IPS-11a (cell line): ENCODE data around the gene PCDHAC1.
"Not testable (repeated sequence)": the region's sequence is repeated elsewhere in the genome, so short reads cannot be mapped to it uniquely, and the experiment has no call there.

Experiments used
- H3K4me3 ChIP-seq: one replicate; pipeline ENCODE4 v1.5.1; 2013; ENCODE audit warnings: low read depth, low read length, control low read depth

PCDHAC1 gene

GRCh38 chr5:140925806-140926442 lies at the start of gene PCDHAC1:
Gene PCDHAC1, plus strand, starts transcription at chr5:140926299. Its CDS starts 594 bp downstream, at chr5:140926893.
- H3K4me3 ChIP-seq: peak within 1 kb of the TSS; percentile 44

GRCh38 chr5:140876541-140877261 lies 49.4 kb upstream of the PCDHAC1 start:
- H3K4me3 ChIP-seq: not testable (repeated sequence)

- no peak overlapping the region for H3K4me3 ChIP-seq
These were observed 48.9 kb upstream of the PCDHAC1 start for GRCh38 chr5:140877262-140877581.

- no peak within 1 kb of the TSS for H3K4me3 ChIP-seq
These were observed 44.1 kb upstream of the PCDHAC1 start, which contains the start of gene PCDHA13 for GRCh38 chr5:140881889-140882590. Gene PCDHA13, plus strand, starts transcription at chr5:140882124. Its CDS starts 145 bp downstream, at chr5:140882269.

- H3K4me3 ChIP-seq: no peak overlapping the region
These were observed 43.6 kb upstream of the PCDHAC1 start for GRCh38 chr5:140882591-140882899.

GRCh38 chr5:140883373-140883772 lies 42.7 kb upstream of the PCDHAC1 start:
- H3K4me3 ChIP-seq: no peak overlapping the region

GRCh38 chr5:140883927-140884697 lies 42.0 kb upstream of the PCDHAC1 start:
- H3K4me3 ChIP-seq: no peak overlapping the region

- no peak overlapping the region for H3K4me3 ChIP-seq
These were observed 9.8 kb upstream of the PCDHAC1 start for GRCh38 chr5:140916325-140916724.

- H3K4me3 ChIP-seq: no peak overlapping the region
These were observed 2.5 kb upstream of the PCDHAC1 start for GRCh38 chr5:140923601-140924000.

GRCh38 chr5:140926443-140927227 lies 536 bp downstream of the PCDHAC1 start:
- peak overlapping the region; percentile 44 for H3K4me3 ChIP-seq

- H3K4me3 ChIP-seq: peak overlapping the region; percentile 44
These were observed 1.1 kb downstream of the PCDHAC1 start for GRCh38 chr5:140927228-140927573.

- H3K4me3 ChIP-seq: no peak overlapping the region
These were observed 9.0 kb downstream of the PCDHAC1 start for GRCh38 chr5:140934964-140935606.

- no peak overlapping the region for H3K4me3 ChIP-seq
These were observed 20.5 kb downstream of the PCDHAC1 start for GRCh38 chr5:140946578-140946977.

- H3K4me3 ChIP-seq: no peak overlapping the region
These were observed 25.5 kb downstream of the PCDHAC1 start for GRCh38 chr5:140951636-140952035.

GRCh38 chr5:140953234-140953633 lies 27.1 kb downstream of the PCDHAC1 start:
- H3K4me3 ChIP-seq: no peak overlapping the region

GRCh38 chr5:140962190-140962589 lies 36.1 kb downstream of the PCDHAC1 start:
- H3K4me3 ChIP-seq: no peak overlapping the region

GRCh38 chr5:140964356-140964755 lies 38.3 kb downstream of the PCDHAC1 start:
- no peak overlapping the region for H3K4me3 ChIP-seq

- peak overlapping the region; percentile 66 for H3K4me3 ChIP-seq
These were observed 39.8 kb downstream of the PCDHAC1 start for GRCh38 chr5:140965905-140966292.

GRCh38 chr5:140966293-140967225 lies 40.5 kb downstream of the PCDHAC1 start, which contains the start of gene PCDHAC2:
Gene PCDHAC2, plus strand, starts transcription at chr5:140966476. Its CDS starts 291 bp downstream, at chr5:140966767.
- H3K4me3 ChIP-seq: peak within 1 kb of the TSS; percentile 66
